ENCODE results near the gene DDX23.

DDX23 gene

DNA sequence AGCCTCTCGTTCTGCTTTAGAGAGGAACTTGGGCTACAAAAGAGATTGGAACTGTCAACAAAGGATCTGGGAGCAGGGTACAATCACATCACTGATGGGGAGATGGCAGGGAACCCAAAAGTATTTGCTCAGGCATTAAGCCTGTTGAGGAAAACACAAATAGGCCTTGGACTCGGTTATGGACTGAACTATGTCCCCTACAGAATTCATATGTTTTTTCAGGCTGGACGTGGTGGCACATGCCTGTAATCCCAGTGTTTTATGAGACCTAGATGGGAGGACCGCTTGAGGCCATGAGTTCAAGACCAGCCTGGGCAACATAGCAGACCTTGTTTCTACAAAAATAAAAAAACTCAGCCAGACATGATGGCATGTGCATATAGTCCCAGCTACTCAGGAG lies 13.9 kb downstream of the DDX23 start:
- H3K79me2 ChIP-seq (ENCODE audit: insufficient read depth, low read length): no peaks in the 10 kb centered on the region
- no peak overlapping the region for H3K9ac ChIP-seq (ENCODE audit: low read length)
- H2AFZ ChIP-seq (ENCODE audit: low read depth, low read length, severe bottlenecking): no peak overlapping the region
- no peaks in the 10 kb centered on the region for H4K20me1 ChIP-seq (ENCODE audit: low read depth, low read length)
- H3K27ac ChIP-seq (ENCODE audit: low read depth, low read length): no peak overlapping the region
- H3K4me2 ChIP-seq (ENCODE audit: low read depth, low read length, poor library complexity, severe bottlenecking): no peak overlapping the region
- H3K9me2 ChIP-seq (replicated peaks; ENCODE audit: insufficient read depth, low read length): no peaks in the 10 kb centered on the region
- no peaks in the 10 kb centered on the region for H3K9me3 ChIP-seq (ENCODE audit: insufficient read depth, low read length)
- H3K36me3 ChIP-seq (ENCODE audit: low read length): peaks cover 21% of the 10 kb centered on the region
- H3K4me3 ChIP-seq (ENCODE audit: insufficient read depth, low read length, poor library complexity, severe bottlenecking): no peak overlapping the region
- TF ChIP-seq EZH2phosphoT487 (conservative IDR thresholded peaks at IDR 0.05; ENCODE audit: low read length): no peak
- TF ChIP-seq, protein P1, sequence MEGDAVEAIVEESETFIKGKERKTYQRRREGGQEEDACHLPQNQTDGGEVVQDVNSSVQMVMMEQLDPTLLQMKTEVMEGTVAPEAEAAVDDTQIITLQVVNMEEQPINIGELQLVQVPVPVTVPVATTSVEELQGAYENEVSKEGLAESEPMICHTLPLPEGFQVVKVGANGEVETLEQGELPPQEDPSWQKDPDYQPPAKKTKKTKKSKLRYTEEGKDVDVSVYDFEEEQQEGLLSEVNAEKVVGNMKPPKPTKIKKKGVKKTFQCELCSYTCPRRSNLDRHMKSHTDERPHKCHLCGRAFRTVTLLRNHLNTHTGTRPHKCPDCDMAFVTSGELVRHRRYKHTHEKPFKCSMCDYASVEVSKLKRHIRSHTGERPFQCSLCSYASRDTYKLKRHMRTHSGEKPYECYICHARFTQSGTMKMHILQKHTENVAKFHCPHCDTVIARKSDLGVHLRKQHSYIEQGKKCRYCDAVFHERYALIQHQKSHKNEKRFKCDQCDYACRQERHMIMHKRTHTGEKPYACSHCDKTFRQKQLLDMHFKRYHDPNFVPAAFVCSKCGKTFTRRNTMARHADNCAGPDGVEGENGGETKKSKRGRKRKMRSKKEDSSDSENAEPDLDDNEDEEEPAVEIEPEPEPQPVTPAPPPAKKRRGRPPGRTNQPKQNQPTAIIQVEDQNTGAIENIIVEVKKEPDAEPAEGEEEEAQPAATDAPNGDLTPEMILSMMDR (IDR thresholded peaks at IDR 0.05; ENCODE audit: insufficient read depth, low read length, poor library complexity, severe bottlenecking): no peak
- H3K27me3 ChIP-seq (ENCODE audit: low read length): no peaks in the 10 kb centered on the region
- no peaks in the 10 kb centered on the region for H3F3A ChIP-seq (ENCODE audit: insufficient read depth)

DNA sequence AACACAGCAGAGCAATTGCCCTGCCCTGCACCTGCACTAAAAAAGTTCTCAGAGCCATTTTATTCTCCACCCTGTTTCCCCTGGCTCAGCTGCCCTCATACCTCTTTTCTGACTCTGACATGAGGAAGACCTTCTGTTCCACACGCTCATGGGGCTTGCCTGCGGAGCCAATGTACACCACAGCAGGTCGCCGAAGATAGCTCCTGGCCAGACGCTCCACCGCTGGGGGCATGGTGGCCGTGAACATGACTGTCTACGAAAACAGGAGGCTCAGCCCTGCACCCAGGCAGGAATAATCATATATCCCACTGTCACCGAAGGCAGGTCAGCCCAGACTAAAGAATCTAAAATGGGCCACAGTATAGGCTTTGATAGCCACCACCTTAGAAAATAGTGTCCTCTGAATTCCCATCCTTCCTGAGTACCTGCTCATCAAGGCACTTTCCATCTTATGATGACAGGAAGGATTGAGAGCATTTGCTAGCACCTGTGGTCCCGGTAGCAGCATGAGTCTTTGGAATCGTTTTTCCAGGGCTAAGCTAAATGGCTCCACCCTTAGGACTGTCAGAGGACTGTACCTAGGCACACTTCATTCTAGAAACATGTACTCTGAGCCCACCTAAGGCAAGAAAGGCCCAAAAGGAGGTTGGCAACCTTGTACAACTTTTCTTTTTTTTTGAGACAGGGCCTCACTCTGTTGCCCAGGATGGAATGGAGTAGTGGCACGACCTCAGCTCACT lies 19.5 kb downstream of the DDX23 start:
- Histone ChIP-seq H3F3A (ENCODE audit: insufficient read depth) (no peaks in the 10 kb centered on the region), H3K79me2 (ENCODE audit: insufficient read depth, low read length) (no peaks in the 10 kb centered on the region), H3K9me3 (ENCODE audit: insufficient read depth, low read length) (no peaks in the 10 kb centered on the region), H3K27ac (ENCODE audit: low read depth, low read length) (no peak overlapping the region), H4K20me1 (ENCODE audit: low read depth, low read length) (no peaks in the 10 kb centered on the region; the same call in 1 of the 2 replicates), H3K9ac (ENCODE audit: low read length) (no peak overlapping the region), H3K4me2 (ENCODE audit: low read depth, low read length, poor library complexity, severe bottlenecking) (no peak overlapping the region), H3K9me2 (replicated peaks; ENCODE audit: insufficient read depth, low read length) (no peaks in the 10 kb centered on the region), H2AFZ (ENCODE audit: low read depth, low read length, severe bottlenecking) (no peak overlapping the region), H3K27me3 (ENCODE audit: low read length) (no peaks in the 10 kb centered on the region), H3K4me3 (ENCODE audit: insufficient read depth, low read length, poor library complexity, severe bottlenecking) (no peak overlapping the region), H3K36me3 (ENCODE audit: low read length) (peaks cover 19% of the 10 kb centered on the region)
- TF ChIP-seq, protein P1 (IDR thresholded peaks at IDR 0.05; ENCODE audit: insufficient read depth, low read length, poor library complexity, severe bottlenecking): no peak
- TF ChIP-seq EZH2phosphoT487 (conservative IDR thresholded peaks at IDR 0.05; ENCODE audit: low read length): no peak

DNA sequence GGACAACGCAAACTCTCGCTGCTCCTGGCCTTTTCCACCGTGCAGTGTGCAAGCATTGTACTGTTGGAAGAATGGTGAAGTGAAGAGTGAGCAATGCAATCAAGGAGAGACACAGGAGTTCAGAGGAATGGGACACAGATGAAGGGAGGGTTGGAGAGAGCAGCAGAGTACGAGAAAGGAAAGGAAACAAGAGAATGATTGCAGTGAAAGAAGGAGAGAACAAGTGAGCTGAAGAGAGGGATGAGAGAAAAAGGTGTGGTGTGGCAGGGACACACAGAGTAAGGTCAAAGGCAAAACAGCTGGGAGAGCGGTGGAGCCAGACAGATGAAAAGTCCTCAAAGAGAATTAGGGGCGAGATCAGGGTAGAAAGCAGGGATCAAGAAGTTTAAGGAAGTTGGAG lies 20.7 kb downstream of the DDX23 start:
- H4K20me1 ChIP-seq (ENCODE audit: low read depth, low read length): no peaks in the 10 kb centered on the region; the same call in 1 of the 2 replicates
- no peak overlapping the region for H3K4me3 ChIP-seq (ENCODE audit: insufficient read depth, low read length, poor library complexity, severe bottlenecking)
- no peaks in the 10 kb centered on the region for H3K79me2 ChIP-seq (ENCODE audit: insufficient read depth, low read length)
- no peak overlapping the region for H3K27ac ChIP-seq (ENCODE audit: low read depth, low read length)
- no peak overlapping the region for H3K4me2 ChIP-seq (ENCODE audit: low read depth, low read length, poor library complexity, severe bottlenecking)
- H3F3A ChIP-seq (ENCODE audit: insufficient read depth): no peaks in the 10 kb centered on the region
- no peak for TF ChIP-seq EZH2phosphoT487 (conservative IDR thresholded peaks at IDR 0.05; ENCODE audit: low read length)
- TF ChIP-seq, protein P1 (IDR thresholded peaks at IDR 0.05; ENCODE audit: insufficient read depth, low read length, poor library complexity, severe bottlenecking): no peak
- H3K9me2 ChIP-seq (replicated peaks; ENCODE audit: insufficient read depth, low read length): no peaks in the 10 kb centered on the region
- H3K27me3 ChIP-seq (ENCODE audit: low read length): no peaks in the 10 kb centered on the region
- no peak overlapping the region for H3K9ac ChIP-seq (ENCODE audit: low read length)
- H3K9me3 ChIP-seq (ENCODE audit: insufficient read depth, low read length): no peaks in the 10 kb centered on the region
- no peak overlapping the region for H2AFZ ChIP-seq (ENCODE audit: low read depth, low read length, severe bottlenecking)
- peaks cover 15% of the 10 kb centered on the region for H3K36me3 ChIP-seq (ENCODE audit: low read length)

All from SU-DHL-6 (cell line).